Duodenal mucosa (tissue), 2 donors: ENCODE data around the gene ZNF135.

Experiments
- H3K27ac ChIP-seq: one replicate; pipeline ENCODE4 v1.7.0; 2013; ENCODE audit warnings: low read depth, low read length
- H3K27me3 ChIP-seq, 2 donors: one replicate each; pipeline ENCODE4 v1.7.0; 2013; ENCODE audit warnings: low read length in 2 of 2, control low read depth in 1 of 2; ENCODE audit not compliant: insufficient read depth in 2 of 2, control insufficient read depth in 1 of 2
- H3K36me3 ChIP-seq, 2 donors: one replicate each; pipeline ENCODE4 v1.7.0; 2013; ENCODE audit warnings: low read length in 2 of 2, control low read depth in 1 of 2; ENCODE audit not compliant: insufficient read depth in 2 of 2, control insufficient read depth in 1 of 2
- H3K4me1 ChIP-seq, 2 donors: one replicate each; pipeline ENCODE4 v1.7.0; 2013; ENCODE audit warnings: low read length in 2 of 2, control low read depth in 1 of 2; ENCODE audit not compliant: insufficient read depth in 2 of 2, control insufficient read depth in 1 of 2
- H3K4me3 ChIP-seq, 2 donors: one replicate each; pipeline ENCODE4 v1.7.0; 2013; ENCODE audit warnings: low read length in 2 of 2, low read depth in 1 of 2
- H3K9ac ChIP-seq, 2 donors: one replicate each; pipeline ENCODE4 v1.7.0; 2013; ENCODE audit warnings: low read length in 2 of 2, low read depth in 1 of 2
- H3K9me3 ChIP-seq, 2 donors: one replicate each; pipeline ENCODE4 v1.7.0; 2013; ENCODE audit warnings: low read length in 2 of 2, control low read depth in 1 of 2; ENCODE audit not compliant: control insufficient read depth in 1 of 2

Gene ZNF135

DNA sequence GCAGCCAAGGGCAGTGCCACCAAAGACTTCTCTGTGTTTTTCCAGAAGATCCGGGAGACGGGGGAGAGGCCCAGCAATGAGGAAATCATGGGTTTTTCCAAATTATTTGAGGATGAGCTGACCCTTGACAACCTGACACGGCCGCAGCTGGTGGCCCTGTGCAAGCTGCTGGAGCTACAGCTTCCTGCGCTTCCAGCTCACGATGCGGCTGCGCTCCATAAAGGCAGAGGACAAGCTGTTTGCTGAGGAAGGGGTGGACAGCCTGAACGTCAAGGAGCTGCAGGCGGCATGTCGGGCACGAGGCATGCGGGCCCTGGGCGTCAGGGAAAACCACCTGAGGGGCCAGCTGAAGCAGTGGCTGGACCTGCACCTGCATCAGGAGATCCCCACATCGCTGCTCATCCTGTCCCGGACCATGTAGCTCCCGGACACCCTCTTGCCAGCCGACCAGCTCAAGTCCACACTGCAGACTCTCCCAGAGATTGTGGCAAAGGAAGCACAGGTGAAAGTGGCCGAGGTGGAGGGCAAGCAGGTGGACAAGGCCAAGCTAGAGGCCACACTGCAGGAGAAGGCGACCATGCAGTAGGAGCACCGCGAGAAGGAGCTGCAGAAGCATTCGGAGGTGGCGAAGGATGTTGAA lies 13.6 kb upstream of the ZNF135 start:
- Histone ChIP-seq H3K4me3 (peak overlapping the region in 1 of 2 donors; percentile 36), H3K9ac (no peak overlapping the region), H3K27me3 (no peaks in the 10 kb centered on the region), H3K4me1 (no peaks in the 10 kb centered on the region), H3K36me3 (no peaks in the 10 kb centered on the region), H3K27ac (no peak overlapping the region), H3K9me3 (peaks cover 36 to 56% of the 10 kb centered on the region in 2 donors)

DNA sequence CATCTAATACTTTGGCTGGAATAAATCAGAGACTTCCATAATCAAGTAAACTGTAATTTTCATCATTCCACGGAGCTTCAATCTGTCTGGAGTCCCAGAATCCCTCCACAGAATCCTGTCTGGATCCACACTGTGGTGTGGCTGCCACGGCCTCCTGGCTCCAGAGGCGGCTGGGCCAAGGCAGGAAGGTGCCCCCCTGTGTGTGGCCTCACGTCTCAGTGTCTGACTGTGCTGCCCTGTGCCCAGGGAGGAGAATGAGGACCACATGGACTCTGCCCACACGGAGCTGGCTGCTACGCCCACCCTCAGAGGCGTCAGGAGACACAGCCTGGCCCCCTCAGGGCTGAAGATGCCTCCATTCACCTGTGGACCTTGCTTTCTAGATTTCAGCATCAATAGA lies 12.2 kb upstream of the ZNF135 start:
- Histone ChIP-seq H3K9ac (no peak overlapping the region), H3K27me3 (no peaks in the 10 kb centered on the region), H3K4me1 (no peaks in the 10 kb centered on the region), H3K36me3 (no peaks in the 10 kb centered on the region), H3K27ac (no peak overlapping the region), H3K9me3 (peaks cover 43 to 62% of the 10 kb centered on the region in 2 donors), H3K4me3 (no peak overlapping the region)

DNA sequence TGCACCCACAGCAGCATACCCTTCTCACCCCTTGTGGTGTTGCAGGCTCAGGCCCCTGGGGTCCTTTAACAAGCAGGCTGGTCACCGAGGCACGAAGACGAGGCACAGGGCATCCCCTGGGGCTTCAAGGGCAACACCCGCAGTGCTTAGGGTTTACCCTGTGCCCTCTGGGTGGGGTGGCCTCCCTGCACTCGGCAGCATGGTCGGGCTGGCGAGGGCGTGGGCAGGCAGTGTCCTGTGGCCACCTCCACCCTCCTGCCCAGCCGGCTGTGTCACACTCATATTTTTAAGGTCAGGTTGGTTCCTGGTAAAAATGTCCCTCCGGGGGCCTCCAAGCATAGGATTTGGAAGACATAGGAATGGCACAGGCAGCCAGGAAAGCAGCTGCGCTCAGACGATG lies 11.4 kb upstream of the ZNF135 start:
- no peak overlapping the region for H3K4me3 ChIP-seq
- H3K9me3 ChIP-seq = peaks cover 46 to 60% of the 10 kb centered on the region in 2 donors
- no peak overlapping the region for H3K9ac ChIP-seq
- H3K4me1 ChIP-seq = no peaks in the 10 kb centered on the region
- H3K27ac ChIP-seq = no peak overlapping the region
- no peaks in the 10 kb centered on the region for H3K27me3 ChIP-seq
- no peaks in the 10 kb centered on the region for H3K36me3 ChIP-seq

DNA sequence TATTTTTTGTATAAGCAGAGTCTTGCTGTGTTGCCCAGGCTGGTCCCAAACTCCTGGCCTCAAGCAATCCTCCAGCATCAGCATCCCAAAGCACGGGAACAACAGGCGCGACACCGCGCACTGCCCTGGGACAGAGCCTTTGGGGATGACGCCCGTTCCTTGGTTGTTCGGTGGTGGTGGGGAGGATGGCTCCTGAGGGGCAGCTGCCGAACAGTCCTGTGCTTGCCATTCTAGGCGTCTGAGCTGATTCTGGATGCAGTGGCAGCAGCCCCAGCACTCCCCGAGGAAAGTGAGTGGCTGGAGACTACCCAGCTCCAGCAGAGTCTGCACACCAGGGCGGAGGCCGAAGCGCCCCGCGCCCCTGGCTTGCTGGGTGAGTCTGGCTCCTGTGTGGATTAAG lies 6.8 kb upstream of the ZNF135 start:
- no peak overlapping the region for H3K4me3 ChIP-seq

DNA sequence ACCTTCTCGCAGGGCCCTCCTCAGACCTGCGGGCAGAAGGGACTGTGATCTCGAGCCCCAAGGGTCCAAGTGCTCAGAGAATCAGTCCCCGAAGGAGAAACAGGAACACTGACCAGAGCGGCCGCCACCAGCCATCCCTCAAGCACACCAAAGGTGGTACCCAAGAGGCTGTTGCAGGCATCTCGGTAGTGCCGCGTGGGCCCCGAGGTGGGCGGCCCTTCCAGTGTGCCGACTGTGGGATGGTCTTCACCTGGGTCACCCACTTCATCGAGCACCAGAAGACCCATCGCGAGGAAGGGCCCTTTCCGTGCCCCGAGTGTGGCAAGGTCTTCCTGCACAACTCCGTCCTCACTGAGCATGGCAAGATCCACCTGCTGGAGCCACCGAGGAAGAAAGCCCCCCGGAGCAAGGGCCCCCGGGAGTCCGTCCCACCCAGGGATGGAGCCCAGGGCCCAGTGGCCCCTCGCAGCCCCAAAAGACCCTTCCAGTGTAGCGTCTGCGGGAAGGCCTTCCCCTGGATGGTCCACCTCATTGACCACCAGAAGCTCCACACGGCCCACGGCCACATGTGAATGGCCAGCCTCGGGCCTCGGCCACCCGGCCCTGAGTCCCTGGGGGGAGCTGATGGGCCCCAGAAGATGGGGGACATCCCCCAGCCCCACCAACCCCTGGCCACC lies 5.5 kb upstream of the ZNF135 start:
- Histone ChIP-seq H3K27me3 (no peaks in the 10 kb centered on the region), H3K27ac (no peak overlapping the region), H3K4me1 (peaks cover 0 to 2% of the 10 kb centered on the region in 2 donors), H3K36me3 (no peaks in the 10 kb centered on the region), H3K9me3 (peaks cover 34 to 45% of the 10 kb centered on the region in 2 donors), H3K9ac (no peak overlapping the region), H3K4me3 (peak overlapping the region in 1 of 2 donors; percentile 8)

More for the DNA sequence above, 6.8 kb upstream of the ZNF135 start:
- Histone ChIP-seq H3K27ac (no peak overlapping the region), H3K9ac (no peak overlapping the region), H3K36me3 (no peaks in the 10 kb centered on the region), H3K4me1 (no peaks in the 10 kb centered on the region), H3K9me3 (peaks cover 32 to 51% of the 10 kb centered on the region in 2 donors), H3K27me3 (no peaks in the 10 kb centered on the region)

DNA sequence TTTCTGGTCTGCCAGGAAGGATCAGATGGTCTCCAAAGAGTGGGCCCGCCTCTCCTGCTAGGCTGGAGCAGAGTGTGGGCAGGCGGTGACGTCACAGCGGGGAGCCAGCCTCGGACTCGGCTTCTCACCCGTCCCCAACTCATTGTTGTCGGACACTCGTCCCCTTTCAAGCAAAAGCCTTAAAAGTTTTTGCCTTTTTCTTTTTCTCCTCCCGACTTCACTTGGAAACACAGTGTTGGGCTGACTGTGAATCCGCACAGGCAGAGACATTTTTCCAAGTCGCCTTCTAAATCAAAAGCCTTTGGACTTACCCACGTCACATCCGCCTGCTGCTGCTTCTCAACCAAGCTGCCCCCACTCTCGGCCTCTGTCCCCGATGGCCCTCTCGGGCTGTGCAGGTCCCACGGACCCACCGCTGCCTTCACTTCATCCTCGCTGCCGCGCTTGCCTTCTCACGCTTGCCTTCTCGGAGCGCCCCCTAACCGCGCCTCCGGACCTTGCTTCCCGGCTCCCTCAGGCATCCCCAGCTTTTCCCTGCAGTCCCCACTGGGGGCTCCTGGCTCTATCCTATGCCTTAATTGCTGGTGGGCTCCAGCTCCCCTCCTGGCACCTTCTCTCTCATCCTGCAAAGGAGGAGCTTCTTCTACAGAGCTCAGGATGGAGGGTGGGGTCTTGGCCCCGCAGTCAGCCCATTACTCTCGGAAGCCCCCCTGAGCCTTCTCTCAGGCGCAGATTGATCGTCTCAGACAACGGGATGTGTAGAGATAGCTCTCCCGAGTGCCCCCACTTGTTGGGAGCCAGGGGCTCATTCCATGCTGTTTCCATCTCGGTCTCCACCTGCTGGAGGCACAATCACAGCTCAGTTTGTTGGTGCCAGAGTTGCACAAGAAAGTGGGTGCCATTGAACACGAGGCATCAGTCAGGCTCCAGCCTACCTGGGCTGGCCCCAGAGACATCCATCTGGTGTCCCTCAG lies 3.9 kb upstream of the ZNF135 start:
- peak overlapping the region; percentile 27 for H3K27ac ChIP-seq
- no peak overlapping the region for H3K9ac ChIP-seq
- peaks cover 20 to 37% of the 10 kb centered on the region in 2 donors for H3K9me3 ChIP-seq
- H3K36me3 ChIP-seq = no peaks in the 10 kb centered on the region
- H3K27me3 ChIP-seq = no peaks in the 10 kb centered on the region
- H3K4me1 ChIP-seq = peaks cover 0 to 6% of the 10 kb centered on the region in 2 donors
- peak overlapping the region; percentile 19 to 36 for H3K4me3 ChIP-seq

DNA sequence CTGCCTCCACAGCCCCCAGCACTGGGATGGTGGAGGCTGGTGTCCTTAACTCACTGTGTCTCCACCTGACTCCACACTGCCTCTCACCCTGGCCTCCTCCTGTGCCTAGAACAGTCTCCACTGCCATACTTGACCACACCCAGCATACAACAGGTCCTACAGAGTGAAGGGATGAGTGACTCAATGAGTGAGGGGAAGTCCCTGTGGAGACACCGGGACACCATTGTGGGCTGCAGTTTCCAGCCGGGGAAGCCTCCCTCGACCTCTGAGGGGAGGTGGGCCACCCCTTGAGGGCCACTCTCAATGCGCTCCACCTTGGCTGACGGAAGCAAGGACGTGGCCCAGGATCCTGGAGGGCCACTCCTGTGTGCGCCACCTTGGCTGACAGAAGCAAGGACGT lies 2.8 kb upstream of the ZNF135 start:
- Histone ChIP-seq H3K27me3 (no peaks in the 10 kb centered on the region), H3K4me3 (no peak overlapping the region), H3K27ac (no peak overlapping the region), H3K36me3 (no peaks in the 10 kb centered on the region), H3K4me1 (peaks cover 0 to 6% of the 10 kb centered on the region in 2 donors), H3K9me3 (peaks cover 14 to 38% of the 10 kb centered on the region in 2 donors), H3K9ac (no peak overlapping the region)

DNA sequence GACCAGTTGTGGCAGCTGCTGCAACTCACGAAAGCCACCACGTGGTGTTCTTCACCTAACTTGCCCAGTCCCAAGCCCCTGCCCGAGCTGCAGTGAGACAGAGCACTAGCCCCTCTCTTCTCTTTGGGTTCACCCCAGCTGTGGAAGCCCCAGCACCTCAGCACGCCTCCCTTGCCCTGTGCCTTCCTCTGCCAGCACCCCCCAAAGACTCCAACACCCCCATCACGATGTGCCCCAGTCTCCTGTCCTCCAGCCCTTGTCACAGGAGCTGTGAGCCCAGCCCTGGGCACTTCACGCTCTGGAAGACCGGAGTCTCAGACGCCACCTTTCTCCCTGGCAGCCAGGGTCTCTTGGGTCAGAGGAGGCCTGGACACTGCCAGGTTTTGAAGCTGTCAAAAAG lies 2.2 kb upstream of the ZNF135 start:
- Histone ChIP-seq H3K4me1 (peaks cover 0 to 6% of the 10 kb centered on the region in 2 donors), H3K27me3 (no peaks in the 10 kb centered on the region), H3K4me3 (no peak overlapping the region), H3K36me3 (no peaks in the 10 kb centered on the region), H3K9ac (no peak overlapping the region), H3K9me3 (peaks cover 8 to 39% of the 10 kb centered on the region in 2 donors), H3K27ac (no peak overlapping the region)

DNA sequence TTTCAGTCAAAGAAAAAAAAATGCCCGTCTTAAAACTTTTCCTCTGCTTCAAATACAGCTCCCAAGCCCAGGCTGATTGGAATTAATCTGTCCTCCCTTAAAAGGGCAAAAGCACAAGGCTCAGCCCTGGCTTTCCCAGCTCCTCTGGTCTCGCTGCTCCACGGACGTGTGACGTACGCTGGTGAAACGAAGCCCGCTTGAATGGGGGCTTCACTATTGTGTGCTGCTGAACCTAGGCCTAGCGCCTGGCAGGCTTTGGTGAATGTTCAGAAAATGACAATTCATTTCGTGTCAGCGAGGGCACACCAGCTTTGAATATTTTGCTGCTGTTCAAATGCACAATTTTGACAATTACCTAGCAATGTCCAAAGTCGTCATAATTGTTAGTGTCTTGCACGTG lies 615 bp upstream of the ZNF135 start:
- no peaks in the 10 kb centered on the region for H3K27me3 ChIP-seq
- no peaks in the 10 kb centered on the region for H3K36me3 ChIP-seq
- H3K4me1 ChIP-seq = peaks cover 0 to 6% of the 10 kb centered on the region in 2 donors
- no peak overlapping the region for H3K27ac ChIP-seq
- peaks cover 10 to 42% of the 10 kb centered on the region in 2 donors for H3K9me3 ChIP-seq
- H3K4me3 ChIP-seq = peak overlapping the region; percentile 43 to 53
- H3K9ac ChIP-seq = peak overlapping the region in 1 of 2 donors; percentile 8
